ENCODE measurements around the gene GOT1.

GOT1 gene

GRCh38 chr10:99365311-99365710 is 65.1 kb downstream of the GOT1 start:
- TF ChIP-seq, protein P1, sequence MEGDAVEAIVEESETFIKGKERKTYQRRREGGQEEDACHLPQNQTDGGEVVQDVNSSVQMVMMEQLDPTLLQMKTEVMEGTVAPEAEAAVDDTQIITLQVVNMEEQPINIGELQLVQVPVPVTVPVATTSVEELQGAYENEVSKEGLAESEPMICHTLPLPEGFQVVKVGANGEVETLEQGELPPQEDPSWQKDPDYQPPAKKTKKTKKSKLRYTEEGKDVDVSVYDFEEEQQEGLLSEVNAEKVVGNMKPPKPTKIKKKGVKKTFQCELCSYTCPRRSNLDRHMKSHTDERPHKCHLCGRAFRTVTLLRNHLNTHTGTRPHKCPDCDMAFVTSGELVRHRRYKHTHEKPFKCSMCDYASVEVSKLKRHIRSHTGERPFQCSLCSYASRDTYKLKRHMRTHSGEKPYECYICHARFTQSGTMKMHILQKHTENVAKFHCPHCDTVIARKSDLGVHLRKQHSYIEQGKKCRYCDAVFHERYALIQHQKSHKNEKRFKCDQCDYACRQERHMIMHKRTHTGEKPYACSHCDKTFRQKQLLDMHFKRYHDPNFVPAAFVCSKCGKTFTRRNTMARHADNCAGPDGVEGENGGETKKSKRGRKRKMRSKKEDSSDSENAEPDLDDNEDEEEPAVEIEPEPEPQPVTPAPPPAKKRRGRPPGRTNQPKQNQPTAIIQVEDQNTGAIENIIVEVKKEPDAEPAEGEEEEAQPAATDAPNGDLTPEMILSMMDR (IDR thresholded peaks at IDR 0.05): no peak
- Histone ChIP-seq H3K4me1 (no peaks in the 10 kb centered on the region), H3K9me3 (no peaks in the 10 kb centered on the region), H3K27me3 (peaks cover 0 to under 1% of the 10 kb centered on the region in 2 donors), H3K4me3 (no peak overlapping the region), H3K27ac (no peak overlapping the region), H3K36me3 (no peaks in the 10 kb centered on the region)
- DNase-seq: no peak
- intact Hi-C loops (cut with DNase I; ENCODE audit: low total_unique reads): no loop called here

DNA sequence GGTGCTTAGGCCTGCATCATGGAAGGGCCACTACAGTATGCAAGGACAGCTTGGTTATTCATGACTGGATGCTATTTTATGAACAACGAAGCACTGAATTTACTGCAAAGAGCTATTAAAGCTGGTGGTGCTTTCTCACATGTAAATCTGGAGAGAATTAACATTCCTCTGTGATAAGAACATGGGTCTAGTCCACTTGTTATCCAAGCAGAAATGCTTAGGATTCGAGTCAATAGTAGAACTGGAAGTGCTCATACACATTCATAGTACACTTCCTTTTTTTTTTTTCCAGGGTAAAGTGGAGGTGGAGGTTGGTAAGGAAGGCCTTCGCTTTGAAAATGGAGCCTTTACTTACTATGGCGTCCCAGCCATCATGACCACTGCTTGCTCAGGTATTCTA is 66.3 kb downstream of the GOT1 start:
- H3K9me3 ChIP-seq: no peaks in the 10 kb centered on the region
- intact Hi-C loops (cut with DNase I; ENCODE audit: low total_unique reads): no loop called here
- no peak overlapping the region for H3K4me3 ChIP-seq
- no peaks in the 10 kb centered on the region for H3K27me3 ChIP-seq
- TF ChIP-seq, protein P1 (IDR thresholded peaks at IDR 0.05): no peak
- H3K27ac ChIP-seq: no peak overlapping the region
- DNase-seq: no peak
- H3K4me1 ChIP-seq: no peaks in the 10 kb centered on the region
- no peaks in the 10 kb centered on the region for H3K36me3 ChIP-seq

- Histone ChIP-seq H3K27ac (no peak overlapping the region), H3K4me3 (no peak overlapping the region), H3K9me3 (no peaks in the 10 kb centered on the region), H3K27me3 (no peaks in the 10 kb centered on the region), H3K4me1 (no peaks in the 10 kb centered on the region), H3K36me3 (no peaks in the 10 kb centered on the region)
- TF ChIP-seq, protein P1 (IDR thresholded peaks at IDR 0.05): no peak
- intact Hi-C loops (cut with DNase I; ENCODE audit: low total_unique reads): no loop called here
- no peak for DNase-seq
Observed at GRCh38 chr10:99360934-99361333, 69.5 kb downstream of the GOT1 start.

DNA sequence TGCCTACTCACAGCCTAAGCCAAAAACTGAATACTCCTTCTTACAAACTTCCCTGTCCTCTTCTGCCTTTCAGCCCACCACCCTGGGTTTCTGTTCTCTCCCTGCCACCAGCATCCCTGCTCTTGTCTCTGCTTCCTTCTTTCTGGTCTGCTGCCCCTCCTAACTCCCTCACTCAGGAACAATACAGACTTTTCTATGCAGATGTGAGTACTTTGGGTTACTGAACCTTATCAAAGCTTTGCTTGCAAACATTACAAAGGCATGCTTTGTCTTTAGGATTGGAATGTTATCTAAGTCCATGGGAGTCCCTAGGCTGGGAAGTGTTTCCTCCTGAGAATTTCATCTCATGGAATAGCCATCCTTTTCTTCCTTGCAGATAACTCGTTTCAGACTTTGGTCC is 72.3 kb downstream of the GOT1 start:
- H3K36me3 ChIP-seq: no peaks in the 10 kb centered on the region
- no peaks in the 10 kb centered on the region for H3K27me3 ChIP-seq
- no peak overlapping the region for H3K27ac ChIP-seq
- no peak overlapping the region for H3K4me3 ChIP-seq
- H3K4me1 ChIP-seq: no peaks in the 10 kb centered on the region
- DNase-seq: no peak
- no peaks in the 10 kb centered on the region for H3K9me3 ChIP-seq
- intact Hi-C loops (cut with DNase I; ENCODE audit: low total_unique reads): no loop called here
- TF ChIP-seq, protein P1 (IDR thresholded peaks at IDR 0.05): no peak

- no peak overlapping the region for H3K4me3 ChIP-seq
- no peaks in the 10 kb centered on the region for H3K4me1 ChIP-seq
- no peaks in the 10 kb centered on the region for H3K9me3 ChIP-seq
- no peak overlapping the region for H3K27ac ChIP-seq
- H3K36me3 ChIP-seq: no peaks in the 10 kb centered on the region
- TF ChIP-seq, protein P1 (IDR thresholded peaks at IDR 0.05): no peak
- H3K27me3 ChIP-seq: no peaks in the 10 kb centered on the region
- intact Hi-C loops (cut with DNase I; ENCODE audit: low total_unique reads): no loop called here
- DNase-seq: no peak
Observed at GRCh38 chr10:99357691-99358090, 72.7 kb downstream of the GOT1 start.

DNA sequence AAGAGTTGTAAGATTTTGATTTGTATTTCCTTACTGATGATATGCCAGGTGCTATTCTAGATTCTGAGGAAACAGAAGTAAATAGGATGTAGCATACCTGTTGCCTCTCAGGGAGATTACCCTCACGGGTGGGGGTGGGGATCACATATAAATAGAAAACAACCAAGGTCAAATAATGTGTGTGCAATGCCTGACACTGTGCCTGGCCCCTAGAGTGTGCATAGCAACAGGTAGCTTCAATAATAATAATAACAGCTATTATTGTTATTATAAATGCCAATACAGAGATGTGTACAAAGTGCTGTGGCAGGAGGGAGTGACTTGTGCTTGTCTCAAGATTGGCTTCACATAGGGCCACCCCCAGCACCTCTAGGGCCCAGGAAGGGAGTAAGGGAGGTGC is 77.2 kb downstream of the GOT1 start:
- Histone ChIP-seq H3K27ac (no peak overlapping the region), H3K4me3 (no peak overlapping the region), H3K4me1 (no peaks in the 10 kb centered on the region), H3K36me3 (no peaks in the 10 kb centered on the region), H3K9me3 (no peaks in the 10 kb centered on the region), H3K27me3 (no peaks in the 10 kb centered on the region)
- intact Hi-C loops (cut with DNase I; ENCODE audit: low total_unique reads): no loop called here
- no peak for DNase-seq
- TF ChIP-seq, protein P1 (IDR thresholded peaks at IDR 0.05): no peak
